HG02981 (cell line): ENCODE results near the gene CELSR1.

Experiments
- ATAC-seq: cut with Tn5 transposase; IDR thresholded peaks from one replicate; pipeline ENCODE4 v1.9.1; 2021; ENCODE audit warnings: mild to moderate bottlenecking, moderate library complexity; ENCODE audit not compliant: unreplicated experiment

The CELSR1 gene

GRCh38 chr22:46537225-46537945, at the start of gene CELSR1:
Gene CELSR1 (minus strand): TSS chr22:46537620. CDS start chr22:46537170, 450 bp downstream.
- no peak for ATAC-seq

GRCh38 chr22:46587061-46587460, 49.6 kb upstream of the CELSR1 start:
- ATAC-seq = peak; percentile 41

- no peak for ATAC-seq
Measured at GRCh38 chr22:46586531-46587011, 49.2 kb upstream of the CELSR1 start.

GRCh38 chr22:46586123-46586519, 48.7 kb upstream of the CELSR1 start:
- no peak for ATAC-seq

GRCh38 chr22:46585340-46586122, 48.1 kb upstream of the CELSR1 start:
- no peak for ATAC-seq

- no peak for ATAC-seq
Measured at GRCh38 chr22:46584081-46584921, 46.9 kb upstream of the CELSR1 start.

GRCh38 chr22:46583571-46583970, 46.2 kb upstream of the CELSR1 start:
- no peak for ATAC-seq

GRCh38 chr22:46582281-46582933, 45.0 kb upstream of the CELSR1 start:
- no peak for ATAC-seq

GRCh38 chr22:46581538-46582244, 44.3 kb upstream of the CELSR1 start:
- ATAC-seq = no peak

- ATAC-seq = no peak
Measured at GRCh38 chr22:46580940-46581537, 43.6 kb upstream of the CELSR1 start.

GRCh38 chr22:46579751-46580449, 42.5 kb upstream of the CELSR1 start:
- ATAC-seq = no peak

GRCh38 chr22:46578824-46579561, 41.6 kb upstream of the CELSR1 start:
- ATAC-seq = no peak

GRCh38 chr22:46578251-46578823, 40.9 kb upstream of the CELSR1 start:
- ATAC-seq = no peak

- no peak for ATAC-seq
Measured at GRCh38 chr22:46577368-46578249, 40.2 kb upstream of the CELSR1 start.

GRCh38 chr22:46576556-46577367, 39.3 kb upstream of the CELSR1 start:
- no peak for ATAC-seq

- ATAC-seq = no peak
Measured at GRCh38 chr22:46575911-46576555, 38.6 kb upstream of the CELSR1 start.
